Inflammatory macrophage treated with lipopolysaccharide for 4 hours (primary cell): ENCODE results near the gene CEP152.
"Not testable (repeated sequence)": the region's sequence is repeated elsewhere in the genome, so short reads cannot be mapped to it uniquely, and the experiment has no call there.

Experiments used
- DNase-seq: peaks from one replicate; pipeline ENCODE4 v3.0.0-alpha.2; 2020

Gene CEP152

GRCh38 chr15:48803877-48804276 lies 7.0 kb downstream of the CEP152 start:
- DNase-seq = no peak

- DNase-seq = peak; percentile 6
Measured at GRCh38 chr15:48802867-48803266, 8.0 kb downstream of the CEP152 start.

- DNase-seq = no peak
Measured at GRCh38 chr15:48802257-48802656, 8.6 kb downstream of the CEP152 start.

GRCh38 chr15:48800811-48801455 lies 9.9 kb downstream of the CEP152 start:
- DNase-seq = peak; percentile 70

GRCh38 chr15:48800245-48800644 lies 10.6 kb downstream of the CEP152 start:
- no peak for DNase-seq

- no peak for DNase-seq
Measured at GRCh38 chr15:48798319-48798718, 12.6 kb downstream of the CEP152 start.

- DNase-seq = no peak
Measured at GRCh38 chr15:48796930-48797329, 13.9 kb downstream of the CEP152 start.

- DNase-seq = no peak
Measured at GRCh38 chr15:48796521-48796920, 14.3 kb downstream of the CEP152 start.

GRCh38 chr15:48795901-48796300 lies 15.0 kb downstream of the CEP152 start:
- no peak for DNase-seq

- peak; percentile 79 for DNase-seq
Measured at GRCh38 chr15:48794697-48795134, 16.2 kb downstream of the CEP152 start.

- no peak for DNase-seq
Measured at GRCh38 chr15:48792408-48792807, 18.5 kb downstream of the CEP152 start.

GRCh38 chr15:48790466-48791115 lies 20.3 kb downstream of the CEP152 start:
- DNase-seq = not testable (repeated sequence)

- DNase-seq = no peak
Measured at GRCh38 chr15:48785712-48786111, 25.2 kb downstream of the CEP152 start.

- DNase-seq = no peak
Measured at GRCh38 chr15:48785195-48785594, 25.7 kb downstream of the CEP152 start.

- no peak for DNase-seq
Measured at GRCh38 chr15:48784756-48785155, 26.1 kb downstream of the CEP152 start.

- DNase-seq = no peak
Measured at GRCh38 chr15:48782911-48783310, 28.0 kb downstream of the CEP152 start.

- DNase-seq = no peak
Measured at GRCh38 chr15:48781481-48782081, 29.3 kb downstream of the CEP152 start.

GRCh38 chr15:48781017-48781416 lies 29.9 kb downstream of the CEP152 start:
- DNase-seq = no peak

GRCh38 chr15:48778331-48778730 lies 32.5 kb downstream of the CEP152 start:
- DNase-seq = no peak

GRCh38 chr15:48777645-48778330 lies 33.1 kb downstream of the CEP152 start:
- no peak for DNase-seq

- DNase-seq = no peak
Measured at GRCh38 chr15:48775546-48775945, 35.3 kb downstream of the CEP152 start.

- DNase-seq = no peak
Measured at GRCh38 chr15:48774484-48774883, 36.4 kb downstream of the CEP152 start.

GRCh38 chr15:48766196-48766595 lies 44.7 kb downstream of the CEP152 start:
- DNase-seq = no peak

GRCh38 chr15:48765022-48765421 lies 45.8 kb downstream of the CEP152 start:
- DNase-seq = no peak
